ENCODE results near the gene NIM1K.

GRCh38 chr5:43294226-43294625 is 102.2 kb downstream of the NIM1K start:
- TF ChIP-seq POLR2A (IDR thresholded peaks at IDR 0.05) (no peak), CTCF (IDR thresholded peaks at IDR 0.05) (no peak), POLR2AphosphoS5 (IDR thresholded peaks at IDR 0.05; ENCODE audit: insufficient read depth in 1 of 2, low read depth in 1 of 2) (no peak)

Data from vagina (tissue), 2 donors.